A549 (cell line): ENCODE data around the gene OPA3.

Source experiments
- BHLHE40 ChIP-seq: IDR thresholded peaks from 2 replicates; pipeline ENCODE4 v1.6.1; 2012; ENCODE audit warnings: low read depth, low read length, inconsistent platforms
- EP300 ChIP-seq, 2 experiments: fragments of >200 bp; sonication (Bioruptor Twin); formaldehyde crosslinking; IDR thresholded peaks; 2 replicates in 1 of 2; 3 replicates in 1 of 2; pipeline ENCODE4 v1.6.1; 2016 to 2017
- HDAC2 ChIP-seq: fragments of 200-600 bp; sonication (generic); IDR thresholded peaks from 2 replicates; pipeline ENCODE4 v1.6.1; 2016
- KDM1A ChIP-seq: fragments of 200-600 bp; sonication (generic); IDR thresholded peaks from 2 replicates; pipeline ENCODE4 v1.6.1; 2016; ENCODE audit warnings: low read depth, mild to moderate bottlenecking
- MAFK ChIP-seq: fragments of 450-650 bp; IDR thresholded peaks from 2 replicates; pipeline ENCODE4 v1.6.1; 2014; ENCODE audit not compliant: partially characterized antibody
- MAZ ChIP-seq: fragments of 150-350 bp; IDR thresholded peaks from 2 replicates; pipeline ENCODE4 v1.6.1; 2014; ENCODE audit warnings: antibody characterized with exemption, low read depth, low read length, borderline replicate concordance
- POLR2A ChIP-seq: IDR thresholded peaks from 2 replicates; pipeline ENCODE4 v1.6.1; 2012; ENCODE audit warnings: mild to moderate bottlenecking, low read length
- RAD21 ChIP-seq, 2 experiments: fragments of >200 bp in 1 of 2; sonication (Bioruptor Twin) in 1 of 2; formaldehyde crosslinking in 1 of 2; IDR thresholded peaks in 1 of 2; conservative IDR thresholded peaks in 1 of 2; 2 replicates in 1 of 2; 3 replicates in 1 of 2; pipeline ENCODE4 v1.6.1; 2012 to 2018; ENCODE audit warnings: inconsistent platforms in 1 of 2
- SMC3 ChIP-seq: fragments of >200 bp; sonication (Bioruptor Twin); formaldehyde crosslinking; IDR thresholded peaks from 3 replicates; pipeline ENCODE4 v1.6.1; 2018; ENCODE audit warnings: inconsistent platforms
- TF ChIP-seq, protein P1 (sequence below): fragments of >200 bp; sonication (Bioruptor Twin); formaldehyde crosslinking; IDR thresholded peaks from 3 replicates; pipeline ENCODE4 v1.5.1; 2016
- TF ChIP-seq, protein P2 (sequence below): IDR thresholded peaks from 2 replicates; pipeline ENCODE4 v1.6.1; 2012
- TF ChIP-seq, protein P3 (sequence below): fragments of 150-350 bp; IDR thresholded peaks from 2 replicates; pipeline ENCODE4 v1.6.1; 2014; ENCODE audit warnings: low read depth, mild to moderate bottlenecking, low read length
- TF ChIP-seq, protein P4 (sequence below): IDR thresholded peaks from 2 replicates; pipeline ENCODE4 v1.6.1; 2012; ENCODE audit warnings: low read depth, borderline replicate concordance

DNA sequence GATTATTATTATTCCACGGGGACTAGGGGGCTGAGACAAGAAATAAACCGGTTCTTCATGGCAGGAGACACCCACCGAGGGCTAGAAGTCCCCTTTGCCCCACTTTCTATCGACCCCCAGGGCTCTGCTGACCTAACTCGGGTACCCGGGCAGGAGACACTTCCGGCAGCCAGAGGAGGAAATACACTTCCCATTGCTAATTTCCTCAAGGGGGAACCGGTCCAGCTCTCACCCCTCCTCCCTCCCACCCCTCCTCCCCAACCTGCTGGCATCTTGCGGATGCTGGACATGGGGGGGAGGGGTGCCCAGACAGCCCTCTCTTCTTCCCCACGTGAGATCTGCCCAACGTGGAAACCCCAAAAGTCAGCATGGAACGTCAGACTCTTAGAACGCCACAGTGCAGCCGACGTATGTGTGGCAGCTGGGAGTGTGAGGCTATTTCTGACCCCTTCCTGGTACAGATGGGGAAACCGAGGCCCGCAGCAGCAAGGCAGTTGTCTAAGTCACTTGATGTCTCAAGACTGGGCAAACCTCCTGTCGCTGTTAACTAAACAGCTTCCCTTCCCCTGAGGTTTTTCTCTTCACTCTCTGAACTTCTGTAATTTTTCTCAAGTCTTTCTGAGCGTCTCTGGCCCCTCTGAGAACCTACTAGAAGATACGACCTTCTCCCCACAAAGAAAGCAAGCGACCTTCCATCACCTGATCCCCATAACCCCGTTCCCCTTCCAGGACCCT lies 13.8 kb upstream of the OPA3 start:
- TF ChIP-seq, protein P1, sequence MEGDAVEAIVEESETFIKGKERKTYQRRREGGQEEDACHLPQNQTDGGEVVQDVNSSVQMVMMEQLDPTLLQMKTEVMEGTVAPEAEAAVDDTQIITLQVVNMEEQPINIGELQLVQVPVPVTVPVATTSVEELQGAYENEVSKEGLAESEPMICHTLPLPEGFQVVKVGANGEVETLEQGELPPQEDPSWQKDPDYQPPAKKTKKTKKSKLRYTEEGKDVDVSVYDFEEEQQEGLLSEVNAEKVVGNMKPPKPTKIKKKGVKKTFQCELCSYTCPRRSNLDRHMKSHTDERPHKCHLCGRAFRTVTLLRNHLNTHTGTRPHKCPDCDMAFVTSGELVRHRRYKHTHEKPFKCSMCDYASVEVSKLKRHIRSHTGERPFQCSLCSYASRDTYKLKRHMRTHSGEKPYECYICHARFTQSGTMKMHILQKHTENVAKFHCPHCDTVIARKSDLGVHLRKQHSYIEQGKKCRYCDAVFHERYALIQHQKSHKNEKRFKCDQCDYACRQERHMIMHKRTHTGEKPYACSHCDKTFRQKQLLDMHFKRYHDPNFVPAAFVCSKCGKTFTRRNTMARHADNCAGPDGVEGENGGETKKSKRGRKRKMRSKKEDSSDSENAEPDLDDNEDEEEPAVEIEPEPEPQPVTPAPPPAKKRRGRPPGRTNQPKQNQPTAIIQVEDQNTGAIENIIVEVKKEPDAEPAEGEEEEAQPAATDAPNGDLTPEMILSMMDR: no peak
- no peak for TF ChIP-seq HDAC2
- TF ChIP-seq, protein P2, sequence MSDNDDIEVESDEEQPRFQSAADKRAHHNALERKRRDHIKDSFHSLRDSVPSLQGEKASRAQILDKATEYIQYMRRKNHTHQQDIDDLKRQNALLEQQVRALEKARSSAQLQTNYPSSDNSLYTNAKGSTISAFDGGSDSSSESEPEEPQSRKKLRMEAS: no peak
- TF ChIP-seq RAD21 (conservative IDR thresholded peaks at IDR 0.05 in 1 of 2, IDR thresholded peaks at IDR 0.05 in 1 of 2): no peak
- TF ChIP-seq, protein P3, sequence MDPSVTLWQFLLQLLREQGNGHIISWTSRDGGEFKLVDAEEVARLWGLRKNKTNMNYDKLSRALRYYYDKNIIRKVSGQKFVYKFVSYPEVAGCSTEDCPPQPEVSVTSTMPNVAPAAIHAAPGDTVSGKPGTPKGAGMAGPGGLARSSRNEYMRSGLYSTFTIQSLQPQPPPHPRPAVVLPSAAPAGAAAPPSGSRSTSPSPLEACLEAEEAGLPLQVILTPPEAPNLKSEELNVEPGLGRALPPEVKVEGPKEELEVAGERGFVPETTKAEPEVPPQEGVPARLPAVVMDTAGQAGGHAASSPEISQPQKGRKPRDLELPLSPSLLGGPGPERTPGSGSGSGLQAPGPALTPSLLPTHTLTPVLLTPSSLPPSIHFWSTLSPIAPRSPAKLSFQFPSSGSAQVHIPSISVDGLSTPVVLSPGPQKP: no peak
- TF ChIP-seq SMC3: no peak
- TF ChIP-seq BHLHE40: no peak
- no peak for TF ChIP-seq POLR2A
- TF ChIP-seq, protein P4, sequence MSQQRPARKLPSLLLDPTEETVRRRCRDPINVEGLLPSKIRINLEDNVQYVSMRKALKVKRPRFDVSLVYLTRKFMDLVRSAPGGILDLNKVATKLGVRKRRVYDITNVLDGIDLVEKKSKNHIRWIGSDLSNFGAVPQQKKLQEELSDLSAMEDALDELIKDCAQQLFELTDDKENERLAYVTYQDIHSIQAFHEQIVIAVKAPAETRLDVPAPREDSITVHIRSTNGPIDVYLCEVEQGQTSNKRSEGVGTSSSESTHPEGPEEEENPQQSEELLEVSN: no peak
- no peak for TF ChIP-seq MAFK
- no peak for TF ChIP-seq EP300 (IDR thresholded peaks at IDR 0.05)
- no peak for TF ChIP-seq KDM1A
- TF ChIP-seq MAZ: no peak
